IMR-90 (cell line): ENCODE measurements around the gene TLR10. TPM values are rescaled to one million over a fixed set of nuclear protein-coding genes. Genes with fewer than 3 reads are reported as not detected.

Experiments
- ATAC-seq: fragments of 200-7000 bp; cut with Tn5 transposase; 2 replicates; pipeline ENCODE4 v1.9.1; 2020; ENCODE audit warnings: low read depth, mild to moderate bottlenecking, moderate library complexity
- BruUV-seq: library from RNA; stranded (reverse); fragments of 400-500 nt; replicated peaks from 2 replicates; lab custom pipeline; 2021; lab: Mats Ljungman, UMichigan
- CTCF ChIA-PET: fragments of 300-600 bp; formaldehyde crosslinking; extraction: SDS; loops from one replicate; lab custom pipeline; 2021; ENCODE audit warnings: antibody characterized with exemption; lab: Yijun Ruan, JAX
- POLR2A ChIA-PET: fragments of 300-600 bp; sonication (Branson Sonifier 250); formaldehyde crosslinking; loops from one replicate; lab custom pipeline; 2022; ENCODE audit warnings: antibody characterized with exemption; ENCODE audit not compliant: unreplicated experiment; lab: Charles Lee
- DNase-seq: peaks from one replicate; pipeline ENCODE4 v3.0.0; 2013
- H2AFZ ChIP-seq: replicated peaks from 2 replicates; pipeline ENCODE3; 2013; ENCODE audit warnings: low read length, mild to moderate bottlenecking; ENCODE audit not compliant: poor library complexity
- H2AK5ac ChIP-seq: 2 replicates; pipeline ENCODE4 v1.6.1; 2013; ENCODE audit warnings: low read depth, low read length, inconsistent platforms
- H2AK9ac ChIP-seq: replicated peaks from 2 replicates; pipeline ENCODE3; 2013; ENCODE audit warnings: mild to moderate bottlenecking, low read depth, low read length, moderate library complexity; ENCODE audit not compliant: poor library complexity
- H2BK120ac ChIP-seq: 2 replicates; pipeline ENCODE4 v1.6.1; 2013; ENCODE audit warnings: low read depth, low read length, inconsistent platforms
- H2BK15ac ChIP-seq: 3 replicates; pipeline ENCODE4 v1.6.1; 2013; ENCODE audit warnings: low read depth, low read length, inconsistent platforms
- H2BK20ac ChIP-seq: 2 replicates; pipeline ENCODE4 v1.6.1; 2013; ENCODE audit warnings: low read depth, mild to moderate bottlenecking, inconsistent platforms, low read length, moderate library complexity
- H2BK5ac ChIP-seq: 2 replicates; pipeline ENCODE4 v1.6.1; 2013; ENCODE audit warnings: mild to moderate bottlenecking, low read depth, low read length, inconsistent platforms; ENCODE audit not compliant: poor library complexity, severe bottlenecking
- H3K14ac ChIP-seq: replicated peaks from 2 replicates; pipeline ENCODE4 v1.6.1; 2013; ENCODE audit warnings: low read depth, low read length, inconsistent platforms
- H3K18ac ChIP-seq: 2 replicates; pipeline ENCODE4 v1.6.1; 2013; ENCODE audit warnings: low read depth, low read length, control low read depth
- H3K23ac ChIP-seq: 2 replicates; pipeline ENCODE4 v1.6.1; 2013; ENCODE audit warnings: low read depth, low read length, inconsistent platforms
- H3K27ac ChIP-seq: 2 replicates; pipeline ENCODE4 v1.5.1; 2013; ENCODE audit warnings: mild to moderate bottlenecking, control low read depth, low read length; ENCODE audit not compliant: insufficient read depth
- H3K27me3 ChIP-seq: 2 replicates; pipeline ENCODE4 v1.6.1; 2013; ENCODE audit warnings: low read length; ENCODE audit not compliant: control insufficient read depth, insufficient read depth
- H3K36me3 ChIP-seq: 2 replicates; pipeline ENCODE4 v1.6.1; 2013; ENCODE audit warnings: low read length, mixed read lengths; ENCODE audit not compliant: control insufficient read depth, insufficient read depth
- H3K4ac ChIP-seq: 2 replicates; pipeline ENCODE4 v1.6.1; 2013; ENCODE audit warnings: low read depth, low read length, inconsistent platforms
- H3K4me1 ChIP-seq: 2 replicates; pipeline ENCODE4 v1.6.1; 2013; ENCODE audit warnings: low read length, mixed read lengths; ENCODE audit not compliant: control insufficient read depth, insufficient read depth
- H3K4me2 ChIP-seq: 2 replicates; pipeline ENCODE4 v1.6.1; 2013; ENCODE audit warnings: low read depth, mild to moderate bottlenecking, control low read depth, low read length, moderate library complexity
- H3K4me3 ChIP-seq: 2 replicates; pipeline ENCODE4 v1.5.1; 2013; ENCODE audit warnings: low read depth, mild to moderate bottlenecking, control low read depth, low read length, moderate library complexity; ENCODE audit not compliant: insufficient read depth
- H3K56ac ChIP-seq: 2 replicates; pipeline ENCODE4 v1.6.1; 2013; ENCODE audit warnings: low read length, inconsistent platforms; ENCODE audit not compliant: insufficient read depth; ENCODE audit errors: extremely low read depth
- H3K79me1 ChIP-seq, 2 experiments: 2 replicates each; pipeline ENCODE4 v1.6.1; 2013; ENCODE audit warnings: low read length in 2 of 2, inconsistent platforms in 1 of 2, low read depth in 1 of 2
- H3K9ac ChIP-seq: 2 replicates; pipeline ENCODE4 v1.6.1; 2013; ENCODE audit warnings: low read depth, low read length, control low read depth
- H3K9me1 ChIP-seq: 2 replicates; pipeline ENCODE4 v1.6.1; 2013; ENCODE audit warnings: low read length, inconsistent platforms; ENCODE audit not compliant: insufficient read depth
- H3K9me3 ChIP-seq: 2 replicates; pipeline ENCODE4 v1.6.1; 2013; ENCODE audit warnings: low read length; ENCODE audit not compliant: control insufficient read depth, insufficient read depth
- H4K20me1 ChIP-seq: 2 replicates; pipeline ENCODE4 v1.6.1; 2013; ENCODE audit warnings: low read length, inconsistent platforms; ENCODE audit not compliant: insufficient read depth
- H4K5ac ChIP-seq: 2 replicates; pipeline ENCODE4 v1.6.1; 2013; ENCODE audit warnings: mild to moderate bottlenecking, low read depth, low read length, control low read depth
- H4K8ac ChIP-seq, 2 experiments: 2 replicates each; pipeline ENCODE4 v1.6.1; 2013; ENCODE audit warnings: low read depth in 2 of 2, low read length in 2 of 2, control low read depth in 1 of 2, inconsistent platforms in 1 of 2
- H4K91ac ChIP-seq: 2 replicates; pipeline ENCODE4 v1.6.1; 2013; ENCODE audit warnings: low read depth, low read length, inconsistent platforms; ENCODE audit not compliant: insufficient read depth
- BHLHE40 ChIP-seq: fragments of 150-350 bp; IDR thresholded peaks from 2 replicates; pipeline ENCODE4 v1.6.1; 2016; ENCODE audit warnings: mild to moderate bottlenecking, low read depth, low read length
- CTCF ChIP-seq: conservative IDR thresholded peaks from 2 replicates; pipeline ENCODE4 v1.5.1; 2012; ENCODE audit warnings: mild to moderate bottlenecking, low read depth, low read length, improper control_type of control experiment
- ELK1 ChIP-seq: fragments of 150-350 bp; IDR thresholded peaks from 2 replicates; pipeline ENCODE4 v1.6.1; 2016; ENCODE audit warnings: low read depth, mild to moderate bottlenecking, low read length, moderate library complexity, borderline replicate concordance
- FOS ChIP-seq: fragments of 150-350 bp; IDR thresholded peaks from 2 replicates; pipeline ENCODE4 v1.6.1; 2016; ENCODE audit warnings: low read depth, low read length
- MAZ ChIP-seq: IDR thresholded peaks from 2 replicates; pipeline ENCODE4 v1.6.1; 2012; ENCODE audit warnings: low read depth, mild to moderate bottlenecking, low read length, improper control_type of control experiment, moderate library complexity, borderline replicate concordance
- MXI1 ChIP-seq: IDR thresholded peaks from 2 replicates; pipeline ENCODE4 v1.6.1; 2012; ENCODE audit warnings: low read depth, mild to moderate bottlenecking, low read length, moderate library complexity, borderline replicate concordance
- NFE2L2 ChIP-seq: fragments of 150-350 bp; IDR thresholded peaks from 2 replicates; pipeline ENCODE4 v1.6.1; 2016; ENCODE audit warnings: low read depth, mild to moderate bottlenecking, low read length
- POLR2A ChIP-seq: IDR thresholded peaks from 2 replicates; pipeline ENCODE4 v1.6.1; 2012; ENCODE audit warnings: mild to moderate bottlenecking, low read depth, low read length
- RAD21 ChIP-seq: IDR thresholded peaks from 2 replicates; pipeline ENCODE4 v1.6.1; 2012; ENCODE audit warnings: low read length, improper control_type of control experiment
- RCOR1 ChIP-seq: IDR thresholded peaks from 2 replicates; pipeline ENCODE4 v1.6.1; 2012; ENCODE audit warnings: mild to moderate bottlenecking, low read length, improper control_type of control experiment; ENCODE audit not compliant: insufficient replicate concordance
- RFX5 ChIP-seq: IDR thresholded peaks from 2 replicates; pipeline ENCODE4 v1.8.0; 2012; ENCODE audit warnings: low read depth, mild to moderate bottlenecking, low read length, moderate library complexity
- SMC3 ChIP-seq: fragments of 150-350 bp; IDR thresholded peaks from 2 replicates; pipeline ENCODE4 v1.6.1; 2016; ENCODE audit warnings: low read depth, mild to moderate bottlenecking, antibody characterized with exemption, low read length, moderate library complexity
- USF2 ChIP-seq: fragments of 150-350 bp; IDR thresholded peaks from 2 replicates; pipeline ENCODE4 v1.6.1; 2017; ENCODE audit warnings: mild to moderate bottlenecking, antibody characterized with exemption, low read length, low read depth
- WGBS, 2 experiments: methylation state at CpG; one replicate each; pipeline versions ENCODE4 v1.1.5 to v1.1.7; 2013; ENCODE audit warnings: missing lambda C conversion rate in 2 of 2; ENCODE audit not compliant: insufficient read length in 1 of 2; ENCODE audit errors: extremely low coverage in 2 of 2; 5-methylcytosine and 5-hydroxymethylcytosine counted together
- dilution Hi-C: fragments of 300-500 bp; cut with HindIII; formaldehyde crosslinking; loops from one replicate; pipeline ENCODE4 v1.14.3; 2018; ENCODE audit warnings: low sequenced_read_pairs; ENCODE audit not compliant: unreplicated experiment
- in situ Hi-C: fragments of 300-500 bp; cut with MboI; formaldehyde crosslinking; loops from 3 replicates; pipeline ENCODE4 v1.14.3; 2019; ENCODE audit warnings: low sequenced_read_pairs, inconsistent platforms, mixed read lengths
- intact Hi-C: fragments of 100-400 bp; cut with micrococcal nuclease; formaldehyde crosslinking; loops from 2 replicates; pipeline ENCODE4 v1.10.0; 2022
- polyA plus RNA-seq, 3 experiments: library from polyadenylated mRNA; depleted of rRNA; stranded (reverse); fragments of >200 nt; gene quantifications; 2 replicates each; pipeline ENCODE4 v1.2.3, GENCODE V29; 2012; ENCODE audit warnings: low replicate concordance in 1 of 3
- total RNA-seq: library from RNA; depleted of rRNA; stranded (reverse); fragments of >200 nt; gene quantifications from 2 replicates; pipeline ENCODE4 v1.2.3, GENCODE V29; 2012

Gene TLR10
- total and polyA plus RNA-seq, 2 of the 4 experiments (the other 2 are of a cell fraction): not detected

DNA sequence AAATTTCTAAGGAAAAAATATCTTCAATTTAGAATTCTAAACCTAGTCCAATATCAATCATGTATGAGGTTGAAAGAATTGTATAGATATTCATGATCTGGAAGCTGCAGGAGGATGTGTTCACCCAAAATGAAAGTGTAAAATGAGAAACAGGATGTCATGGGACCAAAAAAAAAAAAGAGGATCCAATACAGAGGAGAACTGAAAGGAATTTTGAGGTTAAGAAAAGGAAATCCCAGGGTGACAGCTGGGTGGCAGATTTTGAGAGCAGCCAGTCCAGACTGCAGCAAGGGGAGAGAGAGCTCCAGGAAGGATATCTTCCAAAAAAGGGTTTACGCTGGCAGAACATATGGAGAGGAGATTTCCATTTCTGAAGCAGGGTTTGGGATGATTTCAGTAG is 38.9 kb downstream of the TLR10 start:
- TF ChIP-seq CTCF (no peak), MXI1 (no peak), MAZ (no peak), POLR2A (no peak), RFX5 (no peak), USF2 (no peak), FOS (no peak), RCOR1 (no peak), RAD21 (no peak), BHLHE40 (no peak), ELK1 (no peak), NFE2L2 (no peak), SMC3 (no peak)
- no peak overlapping the region for H3K27ac ChIP-seq
- no TSS peak for BruUV-seq
- WGBS, 2 experiments: no CpG with 5 or more reads among the region's 1 CpG
- peaks cover 2% of the 10 kb centered on the region for H3K27me3 ChIP-seq
- intact Hi-C loops (no loop called here), in situ Hi-C loops (no loop called here), dilution Hi-C loops (no loop called here)
- no peak for DNase-seq
- H3K9ac ChIP-seq: no peak overlapping the region
- no peak overlapping the region for H4K5ac ChIP-seq
- H3K4me1 ChIP-seq: no peaks in the 10 kb centered on the region
- H3K14ac ChIP-seq: no peak overlapping the region
- H3K79me1 ChIP-seq: no peaks in the 10 kb centered on the region
- H3K4me3 ChIP-seq: no peak overlapping the region
- H2AK5ac ChIP-seq: no peak overlapping the region
- H3K4me2 ChIP-seq: no peak overlapping the region
- H2AFZ ChIP-seq: no peak overlapping the region
- no peak overlapping the region for H3K56ac ChIP-seq
- CTCF ChIA-PET: interaction anchor here (0.6 to 1.1 kb wide), 4 partner anchors 13 to 565 kb away, joined by 3 read pairs; no protein-coding TSS in a partner anchor
- H3K23ac ChIP-seq: no peak overlapping the region
- H2BK20ac ChIP-seq: no peak overlapping the region
- no peak overlapping the region for H3K18ac ChIP-seq
- peaks cover 8% of the 10 kb centered on the region for H3K9me3 ChIP-seq
- H3K4ac ChIP-seq: no peak overlapping the region
- ATAC-seq: no peak
- H2AK9ac ChIP-seq: no peak overlapping the region
- H2BK5ac ChIP-seq: no peak overlapping the region
- no peaks in the 10 kb centered on the region for H3K36me3 ChIP-seq
- H4K91ac ChIP-seq: no peak overlapping the region
- no peak overlapping the region for H4K8ac ChIP-seq
- H4K20me1 ChIP-seq: no peaks in the 10 kb centered on the region
- POLR2A ChIA-PET: no interaction called here
- H2BK120ac ChIP-seq: no peak overlapping the region
- H3K9me1 ChIP-seq: no peaks in the 10 kb centered on the region
- H2BK15ac ChIP-seq: no peak overlapping the region
